SK-N-SH (cell line): Measurements from ENCODE around the gene ANKH. TPM values are rescaled to one million over a fixed set of nuclear protein-coding genes. Genes with fewer than 3 reads are reported as not detected.

ENCODE experiments used
- CTCF ChIA-PET: fragments of 300-600, 350-600 bp; formaldehyde crosslinking; extraction: SDS; loops from one replicate; lab custom pipeline; 2021; lab: Yijun Ruan, JAX
- POLR2A ChIA-PET: fragments of 350-600 bp; sonication (Branson Sonifier 250); formaldehyde crosslinking; extraction: SDS; loops from one replicate; lab custom pipeline; 2020; ENCODE audit warnings: antibody characterized with exemption, inconsistent platforms; lab: Yijun Ruan, JAX
- DNase-seq: peaks from one replicate; pipeline ENCODE4 v3.0.0; 2012
- H2AFZ ChIP-seq: fragments of 200-600 bp; sonication (generic); 2 replicates; pipeline ENCODE4 v1.8.1; 2016; ENCODE audit warnings: antibody characterized with exemption, mild to moderate bottlenecking, low read depth
- H3F3A ChIP-seq: fragments of 200-600 bp; sonication (generic); replicated peaks from 2 replicates; pipeline ENCODE3; 2016; ENCODE audit warnings: antibody characterized with exemption, mild to moderate bottlenecking; ENCODE audit not compliant: insufficient read depth
- H3K27ac ChIP-seq, 2 experiments: fragments of 200-500 bp in 1 of 2; fragments of 200-600 bp in 1 of 2; sonication (Bioruptor generic) in 1 of 2; sonication (generic), shearing (Covaris generic) in 1 of 2; 2 replicates each; pipeline versions ENCODE4 v1.5.1 to v1.6.1; 2014 to 2016; ENCODE audit warnings: low read depth in 2 of 2, inconsistent platforms in 1 of 2, low read length in 1 of 2, mild to moderate bottlenecking in 1 of 2, mixed read lengths in 1 of 2
- H3K27me3 ChIP-seq: fragments of 200-600 bp; sonication (generic), shearing (Covaris generic); 2 replicates; pipeline ENCODE4 v1.6.1; 2016; ENCODE audit warnings: mixed run types; ENCODE audit not compliant: insufficient read depth
- H3K36me3 ChIP-seq, 2 experiments: fragments of 200-500 bp in 1 of 2; fragments of 200-600 bp in 1 of 2; sonication (Bioruptor generic) in 1 of 2; sonication (generic) in 1 of 2; replicated peaks in 1 of 2; 2 replicates each; pipeline versions ENCODE3 to v1.5.1; 2014 to 2016; ENCODE audit warnings: low read length in 1 of 2, mild to moderate bottlenecking in 1 of 2; ENCODE audit not compliant: insufficient read depth in 2 of 2, control insufficient read depth in 1 of 2
- H3K4me1 ChIP-seq, 2 experiments: fragments of 200-500 bp in 1 of 2; fragments of 200-600 bp in 1 of 2; sonication (Bioruptor generic) in 1 of 2; sonication (generic), shearing (Covaris generic) in 1 of 2; 2 replicates each; pipeline versions ENCODE4 v1.5.1 to v1.6.1; 2014 to 2016; ENCODE audit warnings: low read depth in 1 of 2, low read length in 1 of 2, mixed run types in 1 of 2; ENCODE audit not compliant: insufficient read depth in 2 of 2, control insufficient read depth in 1 of 2
- H3K4me2 ChIP-seq: fragments of 200-600 bp; sonication (generic), shearing (Covaris generic); 2 replicates; pipeline ENCODE4 v1.6.1; 2017; ENCODE audit warnings: mixed run types
- H3K4me3 ChIP-seq, 2 experiments: fragments of 200-500 bp in 1 of 2; fragments of 200-600 bp in 1 of 2; sonication (Bioruptor generic) in 1 of 2; sonication (generic), shearing (Covaris generic) in 1 of 2; 2 replicates each; pipeline versions ENCODE4 v1.5.1 to v1.8.1; 2014 to 2016; ENCODE audit warnings: low read depth in 2 of 2, inconsistent platforms in 1 of 2, low read length in 1 of 2, mild to moderate bottlenecking in 1 of 2, mixed read lengths in 1 of 2, moderate library complexity in 1 of 2
- H3K79me2 ChIP-seq: fragments of 200-600 bp; sonication (generic); 2 replicates; pipeline ENCODE4 v1.8.1; 2017; ENCODE audit warnings: mild to moderate bottlenecking; ENCODE audit not compliant: insufficient read depth
- H3K9ac ChIP-seq: fragments of 200-600 bp; sonication (generic); 2 replicates; pipeline ENCODE4 v1.6.1; 2017; ENCODE audit warnings: mixed run types
- H3K9me2 ChIP-seq: fragments of 200-600 bp; sonication (generic); 2 replicates; pipeline ENCODE4 v1.6.1; 2017; ENCODE audit warnings: mixed run types
- H3K9me3 ChIP-seq: fragments of 200-600 bp; sonication (generic); 2 replicates; pipeline ENCODE4 v1.6.1; 2017; ENCODE audit warnings: mixed run types, mild to moderate bottlenecking, moderate library complexity
- H4K20me1 ChIP-seq: fragments of 200-600 bp; sonication (generic); 2 replicates; pipeline ENCODE4 v1.6.1; 2017; ENCODE audit warnings: mild to moderate bottlenecking, mixed run types; ENCODE audit not compliant: insufficient read depth
- CTCF ChIP-seq: fragments of 200-600 bp; sonication (generic); IDR thresholded peaks from 2 replicates; pipeline ENCODE4 v1.6.1; 2017; ENCODE audit warnings: antibody characterized with exemption, mild to moderate bottlenecking, moderate library complexity
- GATA2 ChIP-seq: sonication (generic); formaldehyde crosslinking; IDR thresholded peaks from 2 replicates; pipeline ENCODE4 v1.5.0; 2020; ENCODE audit warnings: mild to moderate bottlenecking, missing genetic modification reagents
- IRF3 ChIP-seq: fragments of 150-350 bp; IDR thresholded peaks from 2 replicates; pipeline ENCODE4 v1.6.1; 2016; ENCODE audit warnings: mild to moderate bottlenecking, low read depth, low read length
- MAX ChIP-seq: IDR thresholded peaks from 2 replicates; pipeline ENCODE4 v1.4.0; 2012; ENCODE audit warnings: low read depth
- MEF2A ChIP-seq: IDR thresholded peaks from 2 replicates; pipeline ENCODE4 v1.4.0; 2012; ENCODE audit warnings: low read depth, borderline replicate concordance
- NRF1 ChIP-seq: IDR thresholded peaks from 2 replicates; pipeline ENCODE4 v1.6.1; 2012; ENCODE audit warnings: low read depth, mild to moderate bottlenecking, low read length
- POLR2AphosphoS5 ChIP-seq: IDR thresholded peaks from 2 replicates; pipeline ENCODE4 v1.6.1; 2012; ENCODE audit warnings: low read depth, low read length
- RCOR1 ChIP-seq: fragments of 150-350 bp; IDR thresholded peaks from 2 replicates; pipeline ENCODE4 v1.6.1; 2017; ENCODE audit warnings: antibody characterized with exemption, low read length
- REST ChIP-seq: IDR thresholded peaks from 2 replicates; pipeline ENCODE4 v1.6.1; 2012; ENCODE audit warnings: mild to moderate bottlenecking, low read depth, low read length, moderate library complexity
- RFX5 ChIP-seq: IDR thresholded peaks from 2 replicates; pipeline ENCODE4 v1.6.1; 2012; ENCODE audit warnings: mild to moderate bottlenecking, improper control_type of control experiment, low read length
- TAF1 ChIP-seq: IDR thresholded peaks from 2 replicates; pipeline ENCODE4 v1.6.1; 2012; ENCODE audit warnings: low read depth, mild to moderate bottlenecking, low read length, moderate library complexity, borderline replicate concordance
- USF2 ChIP-seq: fragments of 150-350 bp; IDR thresholded peaks from 2 replicates; pipeline ENCODE4 v1.6.1; 2017; ENCODE audit warnings: antibody characterized with exemption, low read length, low read depth, borderline replicate concordance
- WGBS: methylation state at CpG from one replicate; pipeline ENCODE4 v1.1.6; 2017; ENCODE audit warnings: low lambda C conversion rate; 5-methylcytosine and 5-hydroxymethylcytosine counted together
- polyA plus RNA-seq, 3 experiments: library from polyadenylated mRNA; depleted of rRNA; stranded (reverse); fragments of >200 nt; gene quantifications; 2 replicates each; pipeline ENCODE4 v1.2.3, GENCODE V29; 2012

ANKH gene
- polyA plus RNA-seq, 1 of the 3 experiments (the other 2 are of a cell fraction): 22.0 TPM

GRCh38 chr5:14806456-14806855 lies 65.1 kb downstream of the ANKH start:
- H2AFZ ChIP-seq: no peak overlapping the region
- peak overlapping the region; percentile 3; the same call in 1 of the 2 replicates for H3K4me2 ChIP-seq
- H4K20me1 ChIP-seq: no peaks in the 10 kb centered on the region
- WGBS: 92% methylated on average over 7 of the region's 7 CpGs
- no peak overlapping the region for H3K27ac ChIP-seq
- TF ChIP-seq RCOR1 (no peak), MEF2A (no peak), REST (no peak), CTCF (no peak), TAF1 (no peak), IRF3 (no peak), GATA2 (CRISPR knock-in tag) (no peak), POLR2AphosphoS5 (no peak), NRF1 (no peak), MAX (no peak), USF2 (no peak), RFX5 (no peak)
- H3K4me1 ChIP-seq: peaks cover 0 to 20% of the 10 kb centered on the region in 2 experiments; a peak in 3 of 4 replicates
- H3K27me3 ChIP-seq: no peaks in the 10 kb centered on the region
- POLR2A ChIA-PET: no interaction called here
- no peaks in the 10 kb centered on the region for H3K9me3 ChIP-seq
- H3K36me3 ChIP-seq: no peaks in the 10 kb centered on the region
- peaks cover 22% of the 10 kb centered on the region for H3F3A ChIP-seq
- no peak overlapping the region for H3K9ac ChIP-seq
- CTCF ChIA-PET: no interaction called here
- DNase-seq: no peak
- H3K9me2 ChIP-seq: no peaks in the 10 kb centered on the region
- H3K79me2 ChIP-seq: peaks cover 15% of the 10 kb centered on the region; the same call in 1 of the 2 replicates
- no peak overlapping the region for H3K4me3 ChIP-seq
